Measurements from ENCODE around the gene GAS7.

GAS7 gene

GRCh38 chr17:9905902-9906301 is 292.5 kb downstream of the GAS7 start:
- no peak for DNase-seq

GRCh38 chr17:9905078-9905415 is 293.4 kb downstream of the GAS7 start, which contains the start of gene RCVRN:
Gene RCVRN (minus strand): TSS chr17:9905271. CDS start chr17:9905180, 91 bp downstream.
- no peak for DNase-seq

GRCh38 chr17:9904277-9905077 is 293.9 kb downstream of the GAS7 start:
- no peak for DNase-seq

- no peak for DNase-seq
Observed at GRCh38 chr17:9902120-9902519, 296.3 kb downstream of the GAS7 start.

GRCh38 chr17:9900784-9901183 is 297.6 kb downstream of the GAS7 start:
- no peak for DNase-seq

- DNase-seq = no peak
Observed at GRCh38 chr17:9900044-9900594, 298.3 kb downstream of the GAS7 start.

GRCh38 chr17:9899280-9900043 is 298.9 kb downstream of the GAS7 start:
- no peak for DNase-seq

GRCh38 chr17:9898812-9899211 is 299.6 kb downstream of the GAS7 start:
- DNase-seq = no peak

GRCh38 chr17:9897372-9897968 is 300.9 kb downstream of the GAS7 start:
- DNase-seq = no peak

GRCh38 chr17:9895923-9896322 is 302.5 kb downstream of the GAS7 start:
- DNase-seq = no peak

GRCh38 chr17:9894231-9894630 is 304.2 kb downstream of the GAS7 start:
- no peak for DNase-seq

GRCh38 chr17:9893411-9894012 is 304.9 kb downstream of the GAS7 start:
- DNase-seq = no peak

GRCh38 chr17:9890124-9890523 is 308.3 kb downstream of the GAS7 start:
- DNase-seq = no peak

GRCh38 chr17:9887508-9887907 is 310.9 kb downstream of the GAS7 start:
- no peak for DNase-seq

GRCh38 chr17:9886141-9886930 is 312.1 kb downstream of the GAS7 start:
- DNase-seq = no peak

- no peak for DNase-seq
Observed at GRCh38 chr17:9883451-9883850, 315.0 kb downstream of the GAS7 start.

- no peak for DNase-seq
Observed at GRCh38 chr17:9880582-9880999, 317.8 kb downstream of the GAS7 start.

GRCh38 chr17:9878786-9879525 is 319.4 kb downstream of the GAS7 start:
- no peak for DNase-seq

- DNase-seq = no peak
Observed at GRCh38 chr17:9878356-9878755, 320.1 kb downstream of the GAS7 start.

GRCh38 chr17:9875441-9875840 is 323.0 kb downstream of the GAS7 start:
- DNase-seq = no peak

- DNase-seq = no peak
Observed at GRCh38 chr17:9874722-9875121, 323.7 kb downstream of the GAS7 start.

- no peak for DNase-seq
Observed at GRCh38 chr17:9872852-9873251, 325.6 kb downstream of the GAS7 start.

Data from activated CD4-positive, alpha-beta T cell treated with anti-CD3 and anti-CD28 coated beads, Interleukin-2, amount 50 U/mL, for 1 hour (primary cell).